ENCODE results near the gene MUC3A. TPM values are rescaled to one million over a fixed set of nuclear protein-coding genes. Genes with fewer than 3 reads are reported as not detected.

MUC3A gene, protein sequence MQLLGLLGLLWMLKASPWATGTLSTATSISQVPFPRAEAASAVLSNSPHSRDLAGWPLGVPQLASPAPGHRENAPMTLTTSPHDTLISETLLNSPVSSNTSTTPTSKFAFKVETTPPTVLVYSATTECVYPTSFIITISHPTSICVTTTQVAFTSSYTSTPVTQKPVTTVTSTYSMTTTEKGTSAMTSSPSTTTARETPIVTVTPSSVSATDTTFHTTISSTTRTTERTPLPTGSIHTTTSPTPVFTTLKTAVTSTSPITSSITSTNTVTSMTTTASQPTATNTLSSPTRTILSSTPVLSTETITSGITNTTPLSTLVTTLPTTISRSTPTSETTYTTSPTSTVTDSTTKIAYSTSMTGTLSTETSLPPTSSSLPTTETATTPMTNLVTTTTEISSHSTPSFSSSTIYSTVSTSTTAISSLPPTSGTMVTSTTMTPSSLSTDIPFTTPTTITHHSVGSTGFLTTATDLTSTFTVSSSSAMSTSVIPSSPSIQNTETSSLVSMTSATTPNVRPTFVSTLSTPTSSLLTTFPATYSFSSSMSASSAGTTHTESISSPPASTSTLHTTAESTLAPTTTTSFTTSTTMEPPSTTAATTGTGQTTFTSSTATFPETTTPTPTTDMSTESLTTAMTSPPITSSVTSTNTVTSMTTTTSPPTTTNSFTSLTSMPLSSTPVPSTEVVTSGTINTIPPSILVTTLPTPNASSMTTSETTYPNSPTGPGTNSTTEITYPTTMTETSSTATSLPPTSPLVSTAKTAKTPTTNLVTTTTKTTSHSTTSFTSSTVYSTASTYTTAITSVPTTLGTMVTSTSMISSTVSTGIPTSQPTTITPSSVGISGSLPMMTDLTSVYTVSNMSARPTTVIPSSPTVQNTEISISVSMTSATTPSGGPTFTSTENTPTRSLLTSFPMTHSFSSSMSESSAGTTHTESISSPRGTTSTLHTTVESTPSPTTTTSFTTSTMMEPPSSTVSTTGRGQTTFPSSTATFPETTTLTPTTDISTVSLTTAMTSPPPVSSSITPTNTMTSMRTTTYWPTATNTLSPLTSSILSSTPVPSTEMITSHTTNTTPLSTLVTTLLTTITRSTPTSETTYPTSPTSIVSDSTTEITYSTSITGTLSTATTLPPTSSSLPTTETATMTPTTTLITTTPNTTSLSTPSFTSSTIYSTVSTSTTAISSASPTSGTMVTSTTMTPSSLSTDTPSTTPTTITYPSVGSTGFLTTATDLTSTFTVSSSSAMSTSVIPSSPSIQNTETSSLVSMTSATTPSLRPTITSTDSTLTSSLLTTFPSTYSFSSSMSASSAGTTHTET (N-terminal part only)
- total RNA-seq (not detected in 2 replicates), polyA plus RNA-seq (0.29 TPM in 1 of 2 replicates, not detected in the other)

DNA sequence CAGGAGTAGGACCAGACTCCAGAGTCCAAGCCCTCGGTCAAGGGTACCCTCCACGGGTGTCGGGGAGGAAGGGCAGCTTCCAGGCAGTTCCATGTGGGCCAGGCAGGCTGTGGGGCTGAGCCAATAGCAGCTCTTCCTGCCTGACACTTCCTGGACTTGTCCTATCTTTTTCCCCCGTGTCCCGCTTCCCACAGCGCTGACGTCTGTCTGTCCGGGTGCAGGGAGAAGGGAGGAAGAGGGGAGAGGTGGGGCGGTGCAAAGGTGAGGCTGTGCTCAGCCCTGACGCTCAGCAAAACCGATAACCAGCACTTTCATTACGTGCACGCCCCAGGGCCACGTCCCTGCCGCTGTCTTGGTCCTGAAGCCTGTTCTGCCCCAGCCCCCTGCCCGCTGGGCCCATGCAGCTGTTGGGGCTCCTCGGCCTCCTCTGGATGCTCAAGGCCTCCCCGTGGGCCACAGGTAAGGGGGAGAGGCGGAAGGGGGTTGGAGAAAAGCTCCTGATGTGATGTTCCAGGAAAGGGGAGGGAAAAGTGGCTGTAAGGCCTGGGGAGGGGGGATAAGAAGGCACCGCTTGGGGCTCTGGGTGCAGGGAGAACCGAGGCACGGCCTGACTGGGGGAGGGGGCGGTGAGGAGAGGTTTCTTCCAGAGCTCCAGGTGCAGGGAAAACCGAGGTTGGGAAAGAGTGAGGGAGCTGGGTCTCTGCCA lies at the start of gene MUC3A:
TSS of gene MUC3A (plus strand) at position 308 of the 706 bp plus-strand sequence. CDS start at position 399, 91 bp downstream.
- H3K36me3 ChIP-seq, result no peaks in the 10 kb centered on the region
- no peak within 1 kb of the TSS for H3K27ac ChIP-seq
- DNase-seq (ENCODE audit: low read depth in 1 of 2, low spot score in 1 of 2), result no peak
- no peaks in the 10 kb centered on the region for H3K4me1 ChIP-seq (ENCODE audit: low read depth)
- H3K4me3 ChIP-seq, result no peak within 1 kb of the TSS
- TF ChIP-seq, protein P1, sequence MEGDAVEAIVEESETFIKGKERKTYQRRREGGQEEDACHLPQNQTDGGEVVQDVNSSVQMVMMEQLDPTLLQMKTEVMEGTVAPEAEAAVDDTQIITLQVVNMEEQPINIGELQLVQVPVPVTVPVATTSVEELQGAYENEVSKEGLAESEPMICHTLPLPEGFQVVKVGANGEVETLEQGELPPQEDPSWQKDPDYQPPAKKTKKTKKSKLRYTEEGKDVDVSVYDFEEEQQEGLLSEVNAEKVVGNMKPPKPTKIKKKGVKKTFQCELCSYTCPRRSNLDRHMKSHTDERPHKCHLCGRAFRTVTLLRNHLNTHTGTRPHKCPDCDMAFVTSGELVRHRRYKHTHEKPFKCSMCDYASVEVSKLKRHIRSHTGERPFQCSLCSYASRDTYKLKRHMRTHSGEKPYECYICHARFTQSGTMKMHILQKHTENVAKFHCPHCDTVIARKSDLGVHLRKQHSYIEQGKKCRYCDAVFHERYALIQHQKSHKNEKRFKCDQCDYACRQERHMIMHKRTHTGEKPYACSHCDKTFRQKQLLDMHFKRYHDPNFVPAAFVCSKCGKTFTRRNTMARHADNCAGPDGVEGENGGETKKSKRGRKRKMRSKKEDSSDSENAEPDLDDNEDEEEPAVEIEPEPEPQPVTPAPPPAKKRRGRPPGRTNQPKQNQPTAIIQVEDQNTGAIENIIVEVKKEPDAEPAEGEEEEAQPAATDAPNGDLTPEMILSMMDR (IDR thresholded peaks at IDR 0.05; ENCODE audit: low read depth, low read length), result no peak
- no peaks in the 10 kb centered on the region for H3K9me3 ChIP-seq (ENCODE audit: low read depth)
- no peaks in the 10 kb centered on the region for H3K27me3 ChIP-seq

DNA sequence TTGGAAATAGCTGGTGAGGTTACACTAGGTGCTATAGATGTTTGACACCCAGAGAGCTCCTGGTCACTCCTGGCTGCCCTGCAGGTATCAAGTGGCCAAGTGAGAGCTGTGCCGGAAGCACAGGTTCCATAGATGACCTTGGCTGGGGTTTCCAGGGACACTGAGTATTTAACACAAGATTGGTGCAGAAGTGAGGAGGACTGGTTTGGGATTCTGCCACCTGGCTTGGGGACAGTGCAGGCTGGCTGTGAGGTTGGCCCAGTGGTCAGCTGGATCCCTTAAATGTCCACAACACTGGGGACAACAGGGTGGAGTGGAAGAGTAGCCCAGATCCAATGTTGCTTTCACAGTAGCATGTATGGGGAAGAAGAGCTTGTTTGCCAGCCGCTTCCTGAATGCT lies 48.4 kb upstream of the MUC3A start:
- Histone ChIP-seq H3K36me3 (no peaks in the 10 kb centered on the region), H3K27me3 (peaks cover 19% of the 10 kb centered on the region)
- DNase-seq (ENCODE audit: low read depth in 1 of 2, low spot score in 1 of 2), result no peak

DNA sequence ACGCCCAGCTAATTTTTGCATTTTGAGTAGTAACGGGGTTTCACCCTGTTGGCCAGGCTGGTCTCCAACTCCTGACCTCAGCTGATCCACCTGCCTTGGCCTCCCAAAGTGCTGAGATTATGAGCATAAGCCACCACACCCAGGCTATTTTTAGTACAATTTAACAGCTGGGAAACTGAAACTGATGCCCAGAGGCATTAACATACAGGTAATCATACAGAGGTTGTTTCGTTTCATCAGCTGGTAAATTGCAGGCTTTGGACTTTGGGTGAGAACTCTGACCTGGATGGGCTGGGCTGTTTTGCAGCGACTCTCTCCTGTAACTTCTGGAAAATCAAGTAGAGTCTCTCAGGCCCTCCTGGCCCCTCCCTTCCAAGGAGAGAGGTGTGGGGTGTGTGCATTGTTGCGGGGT lies 47.4 kb upstream of the MUC3A start:
- no peaks in the 10 kb centered on the region for H3K9me3 ChIP-seq (ENCODE audit: low read depth)
- no peaks in the 10 kb centered on the region for H3K36me3 ChIP-seq
- no peaks in the 10 kb centered on the region for H3K4me1 ChIP-seq (ENCODE audit: low read depth)
- no peak overlapping the region for H3K4me3 ChIP-seq
- no peak overlapping the region for H3K27ac ChIP-seq
- TF ChIP-seq, protein P1 (IDR thresholded peaks at IDR 0.05; ENCODE audit: low read depth, low read length), result no peak
- no peak for DNase-seq (ENCODE audit: low read depth in 1 of 2, low spot score in 1 of 2)
- peaks cover 11% of the 10 kb centered on the region for H3K27me3 ChIP-seq

More for the DNA sequence above, 48.4 kb upstream of the MUC3A start:
- no peak overlapping the region for H3K4me3 ChIP-seq
- TF ChIP-seq, protein P1 (IDR thresholded peaks at IDR 0.05; ENCODE audit: low read depth, low read length), result no peak
- no peaks in the 10 kb centered on the region for H3K4me1 ChIP-seq (ENCODE audit: low read depth)
- H3K9me3 ChIP-seq (ENCODE audit: low read depth), result no peaks in the 10 kb centered on the region
- no peak overlapping the region for H3K27ac ChIP-seq

DNA sequence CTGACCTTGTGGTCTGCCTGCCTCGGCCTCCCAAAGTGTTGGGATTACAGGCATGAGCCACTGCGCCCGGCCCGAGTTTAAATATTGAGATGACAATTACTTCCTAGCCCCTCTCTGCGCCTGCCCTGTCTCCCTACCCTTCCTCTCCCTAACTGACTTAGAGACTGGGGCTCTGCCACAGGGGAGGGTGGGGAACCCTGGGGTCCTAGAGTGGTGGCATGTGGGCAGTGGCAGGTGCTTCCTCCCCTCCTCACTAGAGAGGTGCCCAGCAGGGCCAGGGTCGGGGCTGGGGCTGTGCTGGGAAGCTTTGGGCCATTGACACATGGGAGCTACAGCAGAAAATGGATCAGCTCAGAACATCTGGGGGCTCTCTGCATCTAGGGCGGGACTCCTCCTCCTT lies 46.7 kb upstream of the MUC3A start:
- H3K27me3 ChIP-seq, result peaks cover 4% of the 10 kb centered on the region
- H3K4me1 ChIP-seq (ENCODE audit: low read depth), result no peaks in the 10 kb centered on the region
- TF ChIP-seq, protein P1 (IDR thresholded peaks at IDR 0.05; ENCODE audit: low read depth, low read length), result no peak
- no peak overlapping the region for H3K4me3 ChIP-seq
- no peak overlapping the region for H3K27ac ChIP-seq
- DNase-seq (ENCODE audit: low read depth in 1 of 2, low spot score in 1 of 2), result no peak
- H3K36me3 ChIP-seq, result no peaks in the 10 kb centered on the region
- H3K9me3 ChIP-seq (ENCODE audit: low read depth), result no peaks in the 10 kb centered on the region

All from cardiac muscle cell (in vitro differentiated cells and primary cell).